IPS-NIHi7 (cell line): Measurements from ENCODE around the gene MAP3K9.

Source experiments
- DNase-seq: peaks from one replicate; pipeline ENCODE4 v3.0.0; 2012; ENCODE audit warnings: mixed read lengths; ENCODE audit errors: extremely low spot score

Gene MAP3K9

DNA sequence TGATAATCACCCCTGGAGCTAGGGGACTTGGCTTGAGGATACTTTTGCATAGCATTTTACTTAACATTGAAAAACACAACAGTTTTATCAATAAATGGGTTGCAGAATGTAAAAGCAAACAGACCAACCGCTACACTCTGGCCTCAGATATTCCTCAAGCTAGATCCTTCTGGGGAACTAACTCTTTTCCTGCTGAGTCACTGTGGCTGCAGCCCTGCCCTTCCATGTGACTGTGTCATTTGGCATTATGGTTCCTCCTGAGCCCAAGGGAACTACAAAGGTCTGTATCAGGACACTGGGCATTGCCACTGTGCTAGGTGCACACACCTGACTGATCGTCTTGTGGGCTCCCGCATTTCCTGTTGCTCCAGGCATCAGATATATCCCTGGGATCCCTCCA lies 111.0 kb downstream of the MAP3K9 start:
- DNase-seq: no peak

DNA sequence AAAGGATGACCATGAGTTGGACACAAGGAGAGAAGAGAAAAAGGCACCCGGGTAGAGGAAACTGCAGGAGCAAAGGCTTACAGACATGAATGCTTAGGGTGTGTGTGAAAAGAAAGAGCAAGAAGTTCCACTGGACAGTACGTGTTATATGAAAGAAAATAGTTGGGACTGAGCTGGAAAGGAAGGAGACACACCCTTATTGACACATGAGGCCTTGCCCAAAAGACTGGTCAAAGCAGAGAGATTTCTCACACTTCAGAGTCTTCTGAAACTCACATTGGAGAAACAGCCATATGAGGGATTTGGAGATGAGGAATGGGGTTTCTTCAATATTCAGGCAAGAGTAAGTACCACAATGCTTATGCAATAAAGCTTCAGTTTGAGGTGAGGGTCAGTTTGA lies 111.6 kb downstream of the MAP3K9 start:
- DNase-seq: no peak

DNA sequence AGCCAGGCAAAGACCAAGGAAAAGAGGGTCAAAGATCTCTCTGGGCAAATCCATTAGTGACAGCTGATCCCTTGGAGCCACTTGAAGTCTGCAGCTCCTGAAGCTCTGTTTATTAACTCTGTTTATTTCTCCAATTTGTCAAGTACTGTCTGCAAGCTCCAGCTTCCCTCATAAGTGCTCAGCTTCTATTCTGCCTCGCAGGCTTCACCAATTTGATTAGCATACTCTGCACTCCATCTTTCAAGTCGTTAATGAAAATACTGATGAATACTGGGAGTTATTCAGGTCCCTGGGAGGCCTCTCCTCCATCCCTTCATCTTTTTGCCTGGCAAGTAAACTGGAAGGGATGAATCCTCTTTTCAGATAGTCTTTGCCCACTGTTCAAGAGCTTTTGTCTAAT lies 113.3 kb downstream of the MAP3K9 start:
- DNase-seq: no peak

DNA sequence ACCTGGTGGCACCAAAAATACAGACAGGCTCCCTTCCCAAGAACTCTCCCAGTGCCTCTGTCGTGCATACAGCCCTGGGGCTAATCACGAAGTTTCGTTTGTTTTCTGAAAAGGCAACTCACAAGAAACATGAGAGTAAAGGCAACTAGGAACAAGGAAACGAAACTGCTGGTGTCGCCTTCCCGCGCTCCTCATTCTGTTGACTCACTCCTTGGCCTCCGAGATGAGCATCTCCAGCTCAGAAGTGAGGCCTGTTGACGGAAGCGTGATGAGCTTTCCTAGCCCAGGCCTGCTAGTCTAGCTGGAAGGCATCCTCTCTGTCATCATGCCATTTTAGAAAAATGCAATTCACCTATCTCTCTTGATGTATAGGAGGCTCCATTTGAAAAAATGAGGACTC lies 117.1 kb downstream of the MAP3K9 start:
- no peak for DNase-seq

DNA sequence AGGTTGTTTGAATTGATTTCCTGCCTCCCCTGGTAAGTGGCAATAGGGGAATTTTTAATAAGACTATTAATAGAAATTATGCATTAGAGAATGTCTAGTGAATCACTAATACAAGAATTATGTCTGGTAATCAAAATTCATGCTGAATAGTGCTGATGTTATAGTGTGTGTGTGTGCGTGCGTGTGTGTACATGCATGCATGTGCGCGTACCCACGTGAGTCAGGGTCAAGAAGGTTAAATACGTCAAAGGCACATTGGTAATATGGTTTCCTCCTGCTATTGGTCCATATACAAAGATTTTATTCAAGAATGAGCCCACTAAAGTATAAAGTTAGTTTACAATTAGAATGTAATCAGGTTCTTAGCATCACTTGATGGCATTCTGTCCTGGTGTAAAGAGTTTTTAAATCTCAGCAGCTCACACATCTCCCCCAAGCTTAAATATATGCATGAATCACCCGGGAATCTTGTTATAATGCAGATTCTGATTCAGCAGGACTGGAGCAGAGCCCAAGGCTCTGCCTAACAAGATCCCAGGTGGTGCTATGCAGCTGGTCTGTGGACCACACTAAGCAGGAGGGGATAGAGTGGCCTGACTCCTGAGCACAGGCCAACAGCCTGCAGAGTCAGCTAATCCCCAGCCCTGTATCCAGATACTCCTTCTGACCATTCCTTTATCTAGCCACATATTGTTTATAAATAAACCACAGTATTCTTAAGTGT lies 123.7 kb downstream of the MAP3K9 start:
- DNase-seq: peak; percentile 59

DNA sequence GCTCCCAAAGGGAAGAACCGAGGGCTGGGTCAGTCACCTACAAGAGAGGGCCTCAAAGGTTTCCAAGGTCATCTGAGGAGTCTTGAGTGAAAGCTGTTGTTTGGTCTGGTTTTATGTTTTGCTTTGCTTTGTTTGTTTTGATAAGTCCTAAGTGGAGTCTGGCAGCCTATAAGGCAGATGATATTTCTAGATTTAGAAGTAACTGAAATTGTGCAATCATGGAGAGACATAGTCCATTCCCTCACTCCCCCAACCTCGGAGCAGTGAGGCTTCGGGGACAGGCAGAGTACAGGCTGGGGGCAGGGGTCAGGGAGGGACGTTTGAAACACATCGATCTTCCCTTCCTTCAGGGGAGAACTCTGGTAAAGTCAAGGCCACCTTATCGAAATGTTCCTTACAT lies 125.3 kb downstream of the MAP3K9 start:
- no peak for DNase-seq

DNA sequence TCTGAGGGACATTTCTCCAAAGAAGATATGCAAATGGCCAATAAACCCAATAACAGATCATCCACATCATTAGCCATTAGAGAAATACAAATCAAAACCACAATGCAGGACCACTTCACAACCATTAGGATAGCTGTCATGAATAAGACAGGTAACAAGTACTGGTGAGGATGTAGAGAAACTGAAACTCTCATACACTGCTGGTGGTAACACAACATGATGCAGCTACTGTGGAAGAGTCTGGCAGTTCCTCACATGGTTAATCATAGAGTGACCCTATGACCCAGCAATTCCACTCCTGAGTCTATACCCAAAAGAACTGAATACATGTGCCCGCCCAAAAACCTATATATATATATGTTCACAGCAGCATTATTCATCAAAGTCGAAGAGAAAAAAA lies 128.6 kb downstream of the MAP3K9 start:
- DNase-seq: no peak

DNA sequence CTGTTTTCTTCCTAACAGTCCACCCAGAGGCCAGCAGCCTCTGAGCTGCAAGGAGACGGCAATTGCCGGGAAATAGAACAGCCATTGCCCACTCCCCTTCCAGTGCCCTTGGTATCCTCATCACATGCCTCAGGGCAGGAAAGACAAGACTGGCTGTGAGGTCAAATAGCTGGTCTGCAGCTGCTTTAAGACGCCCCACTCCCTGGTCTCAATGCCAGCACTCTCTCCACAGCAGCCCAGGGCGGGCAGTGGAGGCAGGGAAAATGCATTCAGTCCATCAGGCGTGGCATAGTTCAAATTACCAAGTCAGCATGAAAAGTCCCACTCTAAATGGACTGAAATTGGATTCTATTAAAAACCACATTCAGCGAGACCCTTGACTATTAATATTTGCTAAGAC lies 132.0 kb downstream of the MAP3K9 start:
- no peak for DNase-seq
